ENCODE data around the gene SYNGR2.
A peak's percentile ranks its signal among the peaks of the same experiment; 100 is the strongest.

Gene SYNGR2

DNA sequence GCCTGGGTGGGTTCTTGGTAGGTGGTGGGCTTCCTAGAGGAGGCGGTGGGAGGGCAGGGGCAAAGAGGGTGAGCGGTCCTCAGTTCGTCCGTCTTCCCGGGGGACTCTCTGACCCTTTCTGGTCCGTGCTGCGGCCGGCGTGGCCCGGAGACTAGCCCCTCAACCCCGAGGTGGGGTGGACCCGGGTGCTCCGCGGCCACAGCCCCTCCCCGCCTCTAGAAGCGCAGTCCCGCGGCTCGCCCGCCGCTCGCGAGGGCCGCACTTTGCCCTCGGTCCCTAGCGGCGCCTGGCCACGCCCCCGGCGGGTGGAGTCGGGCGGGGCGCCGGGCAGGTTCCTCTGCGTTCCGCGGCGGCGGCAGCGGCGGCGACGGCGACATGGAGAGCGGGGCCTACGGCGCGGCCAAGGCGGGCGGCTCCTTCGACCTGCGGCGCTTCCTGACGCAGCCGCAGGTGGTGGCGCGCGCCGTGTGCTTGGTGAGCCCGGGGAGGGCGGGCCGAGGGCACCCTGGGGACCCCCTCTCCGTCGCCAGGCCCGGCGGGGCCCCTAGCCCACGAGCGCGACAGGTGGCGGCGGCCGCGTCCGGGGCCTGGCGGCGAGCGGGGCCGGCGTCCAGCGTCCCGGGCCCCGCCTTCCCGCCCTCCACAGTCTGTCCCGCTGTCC, at the start of gene SYNGR2:
Gene SYNGR2, plus strand, starts transcription at position 340 of the 661 bp plus-strand sequence. Its CDS starts 36 bp downstream, at position 376.
- DNase-seq (ENCODE audit: low read depth in 4 of 4, low spot score in 1 of 4) = peak; percentile 71 to 82 (median 78)

DNA sequence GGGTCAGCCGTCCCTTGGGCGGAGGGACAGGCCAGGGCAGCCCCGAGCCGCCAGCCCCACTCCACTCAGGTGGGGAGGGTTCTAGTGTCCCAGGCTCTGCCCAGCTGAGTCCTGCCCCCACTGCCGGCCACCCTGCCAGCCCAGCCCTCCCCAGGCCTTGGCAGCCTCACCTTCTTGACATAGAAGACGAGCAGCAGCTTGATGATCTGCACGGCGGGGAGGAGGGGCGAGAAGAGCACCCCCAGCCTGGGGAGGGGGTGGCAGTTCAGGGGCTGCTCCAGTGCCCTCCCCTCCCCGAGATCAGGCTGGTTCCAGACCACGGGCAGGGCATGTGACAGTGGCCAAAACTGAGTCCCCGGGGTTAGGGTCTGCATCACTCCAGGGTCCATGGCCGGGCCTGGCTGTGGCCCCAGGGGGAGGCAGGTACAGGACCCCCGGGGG, 49.6 kb upstream of the SYNGR2 start:
- no peak for DNase-seq (ENCODE audit: low read depth in 4 of 4, low spot score in 1 of 4)

DNA sequence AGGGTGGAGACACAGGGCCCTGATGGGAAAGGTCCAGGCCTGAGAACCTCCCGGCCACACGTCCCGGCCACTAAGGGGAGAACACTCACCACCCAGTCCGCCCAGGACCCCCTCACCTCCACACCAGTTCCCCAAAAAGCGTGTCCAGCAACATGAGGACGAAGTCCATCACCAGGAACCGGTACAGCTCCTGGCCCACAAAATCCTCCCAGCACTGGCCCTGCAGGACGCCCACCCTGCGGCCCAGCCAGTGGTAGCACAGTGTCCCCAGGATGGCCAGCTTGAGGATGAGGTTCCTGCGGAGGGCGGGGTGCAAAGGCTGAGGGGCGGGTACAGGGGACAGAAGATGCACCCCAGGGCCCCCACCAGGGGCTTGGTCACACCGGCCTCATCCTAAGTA, 47.8 kb upstream of the SYNGR2 start:
- DNase-seq (ENCODE audit: low read depth in 4 of 4, low spot score in 1 of 4) = no peak

DNA sequence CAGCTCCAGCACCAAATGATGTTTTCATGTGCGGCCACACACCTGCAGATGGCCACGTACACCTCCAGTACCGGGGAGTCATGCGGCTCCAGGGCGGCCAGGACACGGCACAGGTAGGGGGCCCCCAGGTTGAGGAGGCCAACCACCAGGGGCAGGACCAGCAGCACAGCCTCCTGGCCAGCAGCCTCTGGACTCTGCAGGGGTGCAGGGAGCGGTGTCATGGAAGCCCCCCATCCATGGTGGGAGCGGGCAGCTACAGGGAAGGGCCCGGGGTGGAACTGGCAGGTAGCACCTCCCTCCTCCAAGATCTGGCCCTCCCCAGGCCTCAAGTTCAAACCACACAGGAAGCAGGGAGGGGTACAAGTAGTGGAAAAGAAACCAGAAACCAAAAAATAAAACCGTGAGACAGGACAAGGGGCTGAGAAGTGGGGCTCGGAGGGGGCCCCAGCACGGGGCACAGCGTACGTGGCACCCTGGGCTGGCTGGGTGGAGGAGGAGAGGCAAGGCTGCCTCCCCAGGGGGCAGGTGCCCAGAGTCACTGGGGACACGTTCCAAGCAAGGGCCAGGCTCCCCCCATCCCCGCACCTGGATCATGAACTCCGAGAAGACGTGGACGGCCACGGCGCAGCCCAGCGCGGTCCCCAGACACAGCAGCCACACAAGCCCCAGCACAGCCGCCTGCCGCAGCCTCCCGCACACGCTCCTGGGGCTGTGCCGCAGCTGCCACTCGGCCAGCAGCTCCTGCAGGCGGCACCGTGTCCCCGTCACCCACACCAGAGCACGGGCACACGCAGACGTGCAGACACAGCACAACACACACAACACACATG, 47.2 kb upstream of the SYNGR2 start:
- no peak for DNase-seq (ENCODE audit: low read depth in 4 of 4, low spot score in 1 of 4)

- no peak for DNase-seq (ENCODE audit: low read depth in 4 of 4, low spot score in 1 of 4)
These were observed 46.6 kb upstream of the SYNGR2 start for GRCh38 chr17:78121801-78122215.

- no peak for DNase-seq (ENCODE audit: low read depth in 4 of 4, low spot score in 1 of 4)
These were observed 46.0 kb upstream of the SYNGR2 start for GRCh38 chr17:78122216-78122930.

DNA sequence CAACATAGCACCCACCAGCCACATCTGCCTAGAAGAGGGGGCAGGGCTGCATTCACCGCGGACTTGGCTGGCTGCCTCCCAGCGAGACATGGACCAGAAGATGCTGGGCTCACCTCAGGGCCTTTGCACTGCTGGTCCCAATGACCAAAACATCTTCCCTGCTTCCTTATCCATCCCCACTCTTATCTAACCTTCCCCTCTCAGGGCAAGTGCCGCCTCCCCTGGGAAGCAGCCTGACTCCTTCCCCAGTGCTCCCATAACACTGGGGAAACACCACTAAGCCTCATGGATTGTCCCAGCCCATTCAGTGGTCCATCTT, 45.5 kb upstream of the SYNGR2 start:
- DNase-seq (ENCODE audit: low read depth in 4 of 4, low spot score in 1 of 4) = no peak

DNA sequence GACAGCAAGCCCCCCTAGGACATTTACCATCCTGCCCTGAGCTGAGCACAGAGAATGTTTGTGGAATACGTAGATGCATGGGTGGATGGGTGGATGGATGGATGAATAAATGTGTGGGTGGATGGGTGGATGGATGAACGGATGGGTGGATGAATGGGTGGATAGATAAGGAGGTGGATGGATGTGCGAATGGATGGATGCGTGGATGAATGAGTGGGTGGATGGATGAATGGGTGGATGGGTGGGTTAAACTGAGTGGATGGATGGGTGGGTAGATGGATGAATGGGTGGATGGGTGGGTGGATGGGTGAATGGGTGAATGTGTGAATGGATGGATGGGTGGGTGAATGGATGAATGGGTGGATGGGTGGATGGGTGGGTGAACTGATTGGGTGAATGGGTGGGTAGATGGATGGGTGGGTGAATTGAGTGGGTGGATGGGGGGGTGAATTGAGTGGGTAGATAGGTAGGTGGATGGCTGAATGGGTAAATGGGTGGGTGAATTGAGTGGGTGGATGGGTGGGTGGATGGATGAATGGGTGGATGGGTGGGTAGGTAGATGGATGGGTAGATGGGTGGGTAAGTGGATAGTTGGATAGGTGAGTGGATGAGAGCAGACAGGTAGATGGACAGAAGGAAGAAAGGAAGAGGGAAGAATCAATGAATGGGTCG, 45.0 kb upstream of the SYNGR2 start:
- DNase-seq (ENCODE audit: low read depth in 4 of 4, low spot score in 1 of 4) = no peak

DNA sequence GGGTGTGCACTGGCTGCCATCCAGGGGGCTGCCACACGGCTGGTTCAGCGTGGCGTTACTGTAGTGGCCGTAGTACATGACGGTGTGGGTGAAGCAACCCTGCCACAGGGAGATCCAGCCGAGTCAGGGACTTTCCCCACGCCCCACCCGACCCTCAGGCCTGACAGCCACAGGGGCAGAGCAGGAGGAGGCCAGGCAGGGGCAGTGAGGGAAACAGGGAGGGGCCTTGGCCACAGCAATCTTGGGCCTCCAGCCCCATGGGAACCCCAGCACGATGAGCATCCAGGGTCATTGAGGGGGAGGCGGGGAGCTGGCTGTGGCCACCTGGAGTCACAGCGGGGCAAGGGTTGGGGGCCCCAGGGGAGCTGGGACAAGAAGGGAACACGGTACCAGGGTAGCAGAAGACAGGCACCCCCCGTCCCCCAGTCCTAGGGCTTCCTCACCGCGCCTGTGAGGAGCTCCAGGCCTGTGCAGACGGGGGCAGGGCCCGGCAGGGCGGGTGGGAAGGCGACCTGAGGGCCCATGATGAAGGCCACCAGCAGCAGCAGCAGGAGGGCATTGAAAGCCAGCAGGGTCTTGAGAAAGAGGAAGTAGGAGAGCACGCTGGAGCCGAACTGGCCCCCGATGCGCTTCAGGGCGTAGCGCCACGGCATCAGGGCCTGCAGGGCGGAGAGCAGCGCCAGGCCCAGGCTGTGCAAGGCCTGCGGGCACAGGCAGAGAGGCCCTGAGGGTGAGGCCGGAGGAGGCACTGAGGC, 44.1 kb upstream of the SYNGR2 start:
- DNase-seq (ENCODE audit: low read depth in 4 of 4, low spot score in 1 of 4) = no peak

GRCh38 chr17:78124836-78125137, 43.6 kb upstream of the SYNGR2 start:
- no peak for DNase-seq (ENCODE audit: low read depth in 4 of 4, low spot score in 1 of 4)

- no peak for DNase-seq (ENCODE audit: low read depth in 4 of 4, low spot score in 1 of 4)
These were observed 43.1 kb upstream of the SYNGR2 start for GRCh38 chr17:78125138-78125913.

- no peak for DNase-seq (ENCODE audit: low read depth in 4 of 4, low spot score in 1 of 4)
These were observed 42.1 kb upstream of the SYNGR2 start for GRCh38 chr17:78125976-78126894.

GRCh38 chr17:78126895-78127238, 41.5 kb upstream of the SYNGR2 start:
- no peak for DNase-seq (ENCODE audit: low read depth in 4 of 4, low spot score in 1 of 4)

DNA sequence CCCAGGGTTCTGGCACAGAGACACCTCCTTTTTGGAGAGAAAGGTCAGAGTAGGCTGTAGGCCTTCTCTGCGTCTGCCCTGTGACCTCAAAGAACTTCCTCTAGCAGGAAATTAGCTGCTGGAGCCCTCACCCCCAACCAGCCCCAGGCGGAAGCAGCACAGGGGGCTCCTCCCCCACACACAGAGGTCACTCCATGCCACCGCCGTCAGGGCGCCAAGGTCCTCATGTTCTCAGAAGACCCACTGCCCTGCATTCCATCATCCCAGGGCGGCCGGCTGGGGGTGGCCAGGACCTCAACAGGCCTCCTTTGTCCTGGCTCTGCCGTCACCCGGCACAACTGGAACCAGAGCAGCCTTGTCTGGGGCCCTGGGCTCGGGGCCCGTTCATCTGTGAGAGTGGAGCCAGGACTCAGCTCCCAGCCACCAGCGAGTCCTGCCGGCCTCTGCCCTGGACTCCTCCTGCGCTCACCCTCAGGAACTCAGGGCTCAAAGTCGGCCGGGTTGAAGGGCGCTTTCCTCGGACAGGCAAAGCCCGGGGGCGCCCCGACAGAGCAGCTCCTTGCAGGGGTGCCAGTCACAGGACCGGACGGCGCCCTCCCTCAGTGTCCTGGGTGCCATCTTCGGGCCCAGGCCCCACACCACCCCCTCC, 41.0 kb upstream of the SYNGR2 start:
- peak in 1 of 4 experiments; percentile 63 for DNase-seq (ENCODE audit: low read depth in 4 of 4, low spot score in 1 of 4)

DNA sequence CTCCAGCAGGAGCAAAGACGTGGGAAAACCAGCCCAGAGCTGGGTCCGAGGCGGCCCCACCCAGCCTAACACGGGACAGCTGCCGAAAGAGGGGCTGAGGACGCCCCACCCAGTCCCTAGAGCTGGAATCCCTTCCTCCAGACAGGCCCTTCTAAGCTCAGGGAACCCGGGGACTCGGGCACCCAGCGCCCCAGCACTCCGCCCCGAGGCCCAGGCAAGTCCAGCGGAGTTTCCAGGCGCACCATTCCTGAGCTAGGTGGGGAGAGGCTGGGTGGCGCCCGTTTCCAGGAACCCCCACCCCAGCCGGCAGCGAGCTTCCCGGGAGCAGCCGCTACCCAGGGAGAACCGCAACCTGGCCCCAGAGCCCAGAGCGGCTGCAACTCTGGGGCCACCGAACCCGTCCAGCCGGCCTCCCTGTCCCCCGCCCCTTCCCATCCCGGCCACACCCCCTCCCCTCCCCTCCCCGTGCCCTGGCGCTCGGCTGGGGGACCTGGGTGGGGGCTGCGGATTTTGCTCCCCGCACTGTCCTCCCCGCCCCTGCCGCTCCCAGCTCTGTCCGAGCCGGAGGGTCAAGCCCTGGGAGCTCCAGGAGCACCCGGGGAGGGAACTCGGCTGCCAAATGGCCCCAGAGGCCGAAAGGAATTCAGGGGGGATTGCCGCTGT, 40.4 kb upstream of the SYNGR2 start:
- DNase-seq (ENCODE audit: low read depth in 4 of 4, low spot score in 1 of 4) = no peak

- no peak for DNase-seq (ENCODE audit: low read depth in 4 of 4, low spot score in 1 of 4)
These were observed 39.6 kb upstream of the SYNGR2 start, which contains the start of gene TMC6 for GRCh38 chr17:78128551-78129350. TMC6 (minus strand) TSS chr17:78128755; CDS start chr17:78126832, 1,923 bp downstream.

Measured in stimulated activated CD4-positive, alpha-beta T cell treated with anti-CD3 and anti-CD28 coated beads, Interleukin-1b, Interleukin-23, amount 100 ng/mL, for 24 hours (primary cell).